HG03064 (cell line): ENCODE results near the gene C1QL4.

Experiments used
- ATAC-seq: cut with Tn5 transposase; IDR thresholded peaks from one replicate; pipeline ENCODE4 v1.9.1; 2021; ENCODE audit warnings: low read depth; ENCODE audit not compliant: unreplicated experiment

The C1QL4 gene

GRCh38 chr12:49348781-49349180, 11.8 kb upstream of the C1QL4 start:
- no peak for ATAC-seq

GRCh38 chr12:49347311-49348193, 10.6 kb upstream of the C1QL4 start:
- ATAC-seq, result no peak

GRCh38 chr12:49346659-49347310, 9.8 kb upstream of the C1QL4 start, which contains the start of gene DNAJC22:
DNAJC22 (plus strand) TSS chr12:49346888; CDS start chr12:49348873, 1,985 bp downstream.
- no peak for ATAC-seq

GRCh38 chr12:49345825-49346658, 9.1 kb upstream of the C1QL4 start:
- no peak for ATAC-seq

GRCh38 chr12:49345051-49345824, 8.2 kb upstream of the C1QL4 start:
- no peak for ATAC-seq

GRCh38 chr12:49344486-49345050, 7.6 kb upstream of the C1QL4 start:
- no peak for ATAC-seq

GRCh38 chr12:49342914-49343731, 6.1 kb upstream of the C1QL4 start:
- ATAC-seq, result no peak

GRCh38 chr12:49342066-49342913, 5.3 kb upstream of the C1QL4 start:
- ATAC-seq, result no peak

GRCh38 chr12:49341777-49342065, 4.7 kb upstream of the C1QL4 start:
- no peak for ATAC-seq

GRCh38 chr12:49340971-49341776, 4.2 kb upstream of the C1QL4 start:
- no peak for ATAC-seq

GRCh38 chr12:49340095-49340870, 3.3 kb upstream of the C1QL4 start:
- ATAC-seq, result no peak

GRCh38 chr12:49339464-49339861, 2.5 kb upstream of the C1QL4 start:
- no peak for ATAC-seq

- no peak for ATAC-seq
Measured at GRCh38 chr12:49338830-49339463, 2.0 kb upstream of the C1QL4 start.

- ATAC-seq, result no peak
Measured at GRCh38 chr12:49335955-49336644, 888 bp downstream of the C1QL4 start.

- ATAC-seq, result no peak
Measured at GRCh38 chr12:49335118-49335954, 1.7 kb downstream of the C1QL4 start.
